ENCODE measurements around the gene ATP6V0E1. TPM values are rescaled to one million over a fixed set of nuclear protein-coding genes. Genes with fewer than 3 reads are reported as not detected.

The ATP6V0E1 gene
- total RNA-seq: 100 to 1,000 TPM; 113 to 262 TPM
- 100 to 1,000 TPM; 444 to 502 TPM for polyA plus RNA-seq
- long read RNA-seq, donor 1, transcript ATP6V0E1-203 (4 exons, 1,433 nt): major isoform, 89 of 91 reads
- long read RNA-seq, donor 1, partial matches to known transcripts: 0 of 91 reads
- long read RNA-seq, donor 1, other reads (novel, unspliced or antisense): 0 of 91 reads
- long read RNA-seq, donor 2, transcript ATP6V0E1-203 (4 exons, 1,433 nt): major isoform, 40 of 42 reads
- long read RNA-seq, donor 2, partial matches to known transcripts: 0 of 42 reads
- long read RNA-seq, donor 2, other reads (novel, unspliced or antisense): 0 of 42 reads
- long read RNA-seq, donor 3, transcript ATP6V0E1-203 (4 exons, 1,433 nt): major isoform, 76 of 76 reads
- long read RNA-seq, donor 3, partial matches to known transcripts: 0 of 76 reads
- long read RNA-seq, donor 3, other reads (novel, unspliced or antisense): 0 of 76 reads
- long read RNA-seq, donor 4, transcript ATP6V0E1-203 (4 exons, 1,433 nt): major isoform, 34 of 44 reads
- long read RNA-seq, donor 4, partial matches to known transcripts: 9 of 44 reads
- long read RNA-seq, donor 4, other reads (novel, unspliced or antisense): 0 of 44 reads
- long read RNA-seq, donor 5, transcript ATP6V0E1-203 (4 exons, 1,433 nt): major isoform, 109 of 117 reads
- long read RNA-seq, donor 5, partial matches to known transcripts: 6 of 117 reads
- long read RNA-seq, donor 5, other reads (novel, unspliced or antisense): 0 of 117 reads

DNA sequence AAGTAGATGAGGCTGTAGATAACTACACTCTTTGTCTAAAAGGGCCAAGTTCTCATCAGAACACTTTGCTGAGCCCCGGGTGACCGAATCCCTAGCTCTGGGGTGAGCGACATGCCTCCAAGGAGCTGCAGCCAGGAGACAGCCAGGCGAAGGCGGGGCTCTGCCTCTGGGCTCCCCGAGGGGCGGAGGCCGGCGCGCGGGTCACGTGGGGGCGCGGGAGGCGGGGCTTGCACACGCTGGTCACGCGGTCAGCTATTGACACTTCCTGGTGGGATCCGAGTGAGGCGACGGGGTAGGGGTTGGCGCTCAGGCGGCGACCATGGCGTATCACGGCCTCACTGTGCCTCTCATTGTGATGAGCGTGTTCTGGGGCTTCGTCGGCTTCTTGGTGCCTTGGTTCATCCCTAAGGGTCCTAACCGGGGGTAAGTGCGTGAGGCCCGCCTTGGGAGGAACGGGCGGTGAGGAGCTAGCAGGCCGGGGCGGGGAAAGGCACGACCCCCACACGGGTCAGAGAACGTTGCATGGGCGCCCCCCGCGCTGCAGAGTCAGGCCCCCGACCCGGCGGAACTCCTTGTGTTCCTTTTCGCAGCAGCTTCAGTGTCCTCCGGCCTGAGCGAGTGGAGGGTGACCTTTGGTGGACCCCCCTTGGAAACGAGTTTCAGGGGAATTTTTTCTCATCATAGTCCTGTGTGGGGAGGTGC, at the start of gene ATP6V0E1:
TSS of gene ATP6V0E1 (plus strand) at position 230 of the 702 bp plus-strand sequence. CDS start at position 320, 90 bp downstream.
- Histone ChIP-seq H3K4me3 (peak within 1 kb of the TSS; percentile 68), H3K4me1 (ENCODE audit: control insufficient read depth in 5 of 5, insufficient read depth in 5 of 5, low read length in 5 of 5) (peaks cover 4 to 10% (median 9%) of the 10 kb centered on the region in 5 donors), H3K27ac (ENCODE audit: low read depth in 1 of 2, low read length in 1 of 2) (peak within 1 kb of the TSS; percentile 94 to 97), H3K9ac (ENCODE audit: insufficient read depth in 1 of 2, low read length in 2 of 2) (peak within 1 kb of the TSS; percentile 81 to 93), H3K27me3 (ENCODE audit: control insufficient read depth in 3 of 3, insufficient read depth in 3 of 3, low read length in 2 of 3) (no peaks in the 10 kb centered on the region), H3K9me3 (ENCODE audit: control insufficient read depth in 4 of 4, insufficient read depth in 3 of 4, low read length in 3 of 4) (no peaks in the 10 kb centered on the region), H3K36me3 (ENCODE audit: control insufficient read depth in 4 of 4, insufficient read depth in 4 of 4, low read length in 4 of 4) (peaks cover 0 to 9% (median 4%) of the 10 kb centered on the region in 4 donors)
- DNase-seq (peak; percentile 96 to 98 (median 97)), ATAC-seq (ENCODE audit: insufficient read depth, low FRiP score) (peak; percentile 95)
- 0 to 1% methylated on average over 44 to 49 of the region's 49 CpGs for WGBS, 2 donors
- no peak for TF ChIP-seq CTCF (IDR thresholded peaks at IDR 0.05; ENCODE audit: control extremely low read depth, extremely low read depth)

- Histone ChIP-seq H3K4me1 (ENCODE audit: control insufficient read depth in 5 of 5, insufficient read depth in 5 of 5, low read length in 5 of 5) (peaks cover 0 to 4% (median 0%) of the 10 kb centered on the region in 5 donors), H3K9ac (ENCODE audit: insufficient read depth in 1 of 2, low read length in 2 of 2) (no peak overlapping the region), H3K27ac (ENCODE audit: low read depth in 1 of 2, low read length in 1 of 2) (no peak overlapping the region), H3K9me3 (ENCODE audit: control insufficient read depth in 4 of 4, insufficient read depth in 3 of 4, low read length in 3 of 4) (no peaks in the 10 kb centered on the region), H3K36me3 (ENCODE audit: control insufficient read depth in 4 of 4, insufficient read depth in 4 of 4, low read length in 4 of 4) (peaks cover 0 to 38% (median 8%) of the 10 kb centered on the region in 4 donors), H3K4me3 (no peak overlapping the region), H3K27me3 (ENCODE audit: control insufficient read depth in 3 of 3, insufficient read depth in 3 of 3, low read length in 2 of 3) (no peaks in the 10 kb centered on the region)
- no peak for TF ChIP-seq CTCF (IDR thresholded peaks at IDR 0.05; ENCODE audit: control extremely low read depth, extremely low read depth)
- 92 to 95% methylated on average over 14 of the region's 14 CpGs for WGBS, 2 donors
- DNase-seq (no peak), ATAC-seq (ENCODE audit: insufficient read depth, low FRiP score) (no peak)
Measured at GRCh38 chr5:172935096-172935495, 48.5 kb upstream of the ATP6V0E1 start.

DNA sequence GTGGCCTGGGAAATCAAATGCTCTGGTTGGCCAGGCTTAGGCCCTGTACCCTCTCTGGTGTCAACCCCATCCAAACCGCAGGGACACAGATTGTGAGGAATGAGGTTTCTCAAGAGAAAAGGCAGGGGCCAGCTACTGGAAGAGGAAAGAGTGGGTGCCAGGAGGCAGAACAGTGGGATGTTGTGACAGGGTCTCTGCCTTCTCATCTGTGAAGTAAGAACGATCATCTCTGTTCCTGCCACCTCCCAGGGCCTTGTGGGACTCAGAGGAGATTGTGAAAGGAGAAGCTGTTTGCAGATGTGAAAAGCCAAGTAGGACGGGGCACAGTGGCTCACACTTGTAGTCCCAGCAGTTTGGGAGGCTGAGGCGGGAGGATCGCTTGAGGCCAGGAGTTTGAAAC, 47.2 kb upstream of the ATP6V0E1 start:
- peaks cover 0 to 4% (median 0%) of the 10 kb centered on the region in 5 donors for H3K4me1 ChIP-seq (ENCODE audit: control insufficient read depth in 5 of 5, insufficient read depth in 5 of 5, low read length in 5 of 5)
- H3K4me3 ChIP-seq: no peak overlapping the region
- DNase-seq (no peak), ATAC-seq (ENCODE audit: insufficient read depth, low FRiP score) (no peak)
- no peaks in the 10 kb centered on the region for H3K27me3 ChIP-seq (ENCODE audit: control insufficient read depth in 3 of 3, insufficient read depth in 3 of 3, low read length in 2 of 3)
- peaks cover 0 to 42% (median 8%) of the 10 kb centered on the region in 4 donors for H3K36me3 ChIP-seq (ENCODE audit: control insufficient read depth in 4 of 4, insufficient read depth in 4 of 4, low read length in 4 of 4)
- no peak overlapping the region for H3K9ac ChIP-seq (ENCODE audit: insufficient read depth in 1 of 2, low read length in 2 of 2)
- no peaks in the 10 kb centered on the region for H3K9me3 ChIP-seq (ENCODE audit: control insufficient read depth in 4 of 4, insufficient read depth in 3 of 4, low read length in 3 of 4)
- no peak overlapping the region for H3K27ac ChIP-seq (ENCODE audit: low read depth in 1 of 2, low read length in 1 of 2)
- no peak for TF ChIP-seq CTCF (IDR thresholded peaks at IDR 0.05; ENCODE audit: control extremely low read depth, extremely low read depth)
- WGBS, 2 donors: 89 to 95% methylated on average over 5 of the region's 5 CpGs
